ENCODE results near the gene OR1F1.

The OR1F1 gene

GRCh38 chr16:3182608-3183444 is 5.2 kb upstream of the OR1F1 start:
- no peak for DNase-seq (ENCODE audit: low read depth)
- TF ChIP-seq CTCF (IDR thresholded peaks at IDR 0.05; ENCODE audit: control insufficient read depth, insufficient read depth, low read depth, low read length, missing control alignments): peak; percentile 57
- H3K4me3 ChIP-seq (ENCODE audit: control insufficient read depth, low read depth, low read length): peak overlapping the region; percentile 58

- no peak for DNase-seq (ENCODE audit: low read depth)
- peak overlapping the region; percentile 58 for H3K4me3 ChIP-seq (ENCODE audit: control insufficient read depth, low read depth, low read length)
- no peak for TF ChIP-seq CTCF (IDR thresholded peaks at IDR 0.05; ENCODE audit: control insufficient read depth, insufficient read depth, low read depth, low read length, missing control alignments)
These were observed 4.4 kb upstream of the OR1F1 start for GRCh38 chr16:3183445-3184139.

GRCh38 chr16:3186946-3187690 is 886 bp upstream of the OR1F1 start:
- no peak for TF ChIP-seq CTCF (IDR thresholded peaks at IDR 0.05; ENCODE audit: control insufficient read depth, insufficient read depth, low read depth, low read length, missing control alignments)
- no peak overlapping the region for H3K4me3 ChIP-seq (ENCODE audit: control insufficient read depth, low read depth, low read length)
- no peak for DNase-seq (ENCODE audit: low read depth)

GRCh38 chr16:3188675-3188924 is 596 bp downstream of the OR1F1 start:
- no peak for TF ChIP-seq CTCF (IDR thresholded peaks at IDR 0.05; ENCODE audit: control insufficient read depth, insufficient read depth, low read depth, low read length, missing control alignments)
- DNase-seq (ENCODE audit: low read depth): no peak
- H3K4me3 ChIP-seq (ENCODE audit: control insufficient read depth, low read depth, low read length): peak overlapping the region; percentile 58

GRCh38 chr16:3188925-3189825 is 1.2 kb downstream of the OR1F1 start:
- TF ChIP-seq CTCF (IDR thresholded peaks at IDR 0.05; ENCODE audit: control insufficient read depth, insufficient read depth, low read depth, low read length, missing control alignments): no peak
- peak overlapping the region; percentile 58 for H3K4me3 ChIP-seq (ENCODE audit: control insufficient read depth, low read depth, low read length)
- DNase-seq (ENCODE audit: low read depth): no peak

- TF ChIP-seq CTCF (IDR thresholded peaks at IDR 0.05; ENCODE audit: control insufficient read depth, insufficient read depth, low read depth, low read length, missing control alignments): no peak
- no peak for DNase-seq (ENCODE audit: low read depth)
- peak overlapping the region; percentile 58 for H3K4me3 ChIP-seq (ENCODE audit: control insufficient read depth, low read depth, low read length)
These were observed 1.9 kb downstream of the OR1F1 start for GRCh38 chr16:3189869-3190268.
